GM19025 (cell line): ENCODE measurements around the gene DARS2.
"Not testable (repeated sequence)": the region's sequence is repeated elsewhere in the genome, so short reads cannot be mapped to it uniquely, and the experiment has no call there.

Source experiments
- ATAC-seq: cut with Tn5 transposase; IDR thresholded peaks from one replicate; pipeline ENCODE4 v1.9.1; 2021; ENCODE audit warnings: mild to moderate bottlenecking, low read depth, moderate library complexity; ENCODE audit not compliant: unreplicated experiment

Gene DARS2, protein sequence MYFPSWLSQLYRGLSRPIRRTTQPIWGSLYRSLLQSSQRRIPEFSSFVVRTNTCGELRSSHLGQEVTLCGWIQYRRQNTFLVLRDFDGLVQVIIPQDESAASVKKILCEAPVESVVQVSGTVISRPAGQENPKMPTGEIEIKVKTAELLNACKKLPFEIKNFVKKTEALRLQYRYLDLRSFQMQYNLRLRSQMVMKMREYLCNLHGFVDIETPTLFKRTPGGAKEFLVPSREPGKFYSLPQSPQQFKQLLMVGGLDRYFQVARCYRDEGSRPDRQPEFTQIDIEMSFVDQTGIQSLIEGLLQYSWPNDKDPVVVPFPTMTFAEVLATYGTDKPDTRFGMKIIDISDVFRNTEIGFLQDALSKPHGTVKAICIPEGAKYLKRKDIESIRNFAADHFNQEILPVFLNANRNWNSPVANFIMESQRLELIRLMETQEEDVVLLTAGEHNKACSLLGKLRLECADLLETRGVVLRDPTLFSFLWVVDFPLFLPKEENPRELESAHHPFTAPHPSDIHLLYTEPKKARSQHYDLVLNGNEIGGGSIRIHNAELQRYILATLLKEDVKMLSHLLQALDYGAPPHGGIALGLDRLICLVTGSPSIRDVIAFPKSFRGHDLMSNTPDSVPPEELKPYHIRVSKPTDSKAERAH

DNA sequence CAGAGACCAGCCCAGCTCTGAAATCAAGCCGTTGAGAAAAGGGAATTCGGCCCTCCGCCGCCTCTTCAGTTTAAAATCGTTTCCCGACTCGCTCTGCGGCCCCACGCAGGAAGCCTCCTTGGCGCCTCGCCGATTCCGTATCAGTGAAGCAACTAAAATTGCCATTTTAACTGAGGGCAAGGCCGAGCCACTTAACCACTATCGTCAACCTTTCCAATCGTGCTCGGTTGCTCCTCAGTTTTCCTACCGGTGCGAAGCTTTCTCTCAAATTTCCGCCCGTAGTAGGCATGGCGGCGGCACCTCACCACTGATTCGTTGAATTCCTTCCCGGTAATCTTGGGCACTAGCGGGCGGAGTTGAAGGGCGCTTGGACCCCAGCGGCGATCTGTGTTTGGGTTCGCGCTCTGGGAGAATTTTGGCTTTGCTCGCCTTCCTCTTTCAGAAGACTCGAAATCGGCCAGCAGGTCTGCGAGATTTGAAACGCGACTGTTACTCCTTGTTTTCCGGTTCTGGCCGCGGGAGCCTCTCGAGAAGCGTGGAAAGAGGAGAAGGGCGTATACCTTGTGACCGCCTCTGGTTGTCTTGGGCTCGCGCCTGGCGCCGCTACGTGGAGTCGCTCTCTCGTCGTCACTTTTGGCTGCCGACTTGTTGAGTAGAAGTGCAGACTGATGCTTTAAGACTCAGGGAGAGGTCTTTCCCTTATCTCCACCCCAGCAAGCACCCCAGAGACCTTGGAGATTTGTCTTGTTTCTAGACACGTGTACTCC lies at the start of gene DARS2, which contains the start of gene CENPL:
Gene DARS2, plus strand, starts transcription at position 359 of the 767 bp plus-strand sequence. CDS start 557 bp downstream, outside the sequence.
Gene CENPL, minus strand, starts transcription at position 569 of the 767 bp plus-strand sequence. CDS start 13,584 bp downstream, outside the sequence.
- ATAC-seq, result peak; percentile 81

DNA sequence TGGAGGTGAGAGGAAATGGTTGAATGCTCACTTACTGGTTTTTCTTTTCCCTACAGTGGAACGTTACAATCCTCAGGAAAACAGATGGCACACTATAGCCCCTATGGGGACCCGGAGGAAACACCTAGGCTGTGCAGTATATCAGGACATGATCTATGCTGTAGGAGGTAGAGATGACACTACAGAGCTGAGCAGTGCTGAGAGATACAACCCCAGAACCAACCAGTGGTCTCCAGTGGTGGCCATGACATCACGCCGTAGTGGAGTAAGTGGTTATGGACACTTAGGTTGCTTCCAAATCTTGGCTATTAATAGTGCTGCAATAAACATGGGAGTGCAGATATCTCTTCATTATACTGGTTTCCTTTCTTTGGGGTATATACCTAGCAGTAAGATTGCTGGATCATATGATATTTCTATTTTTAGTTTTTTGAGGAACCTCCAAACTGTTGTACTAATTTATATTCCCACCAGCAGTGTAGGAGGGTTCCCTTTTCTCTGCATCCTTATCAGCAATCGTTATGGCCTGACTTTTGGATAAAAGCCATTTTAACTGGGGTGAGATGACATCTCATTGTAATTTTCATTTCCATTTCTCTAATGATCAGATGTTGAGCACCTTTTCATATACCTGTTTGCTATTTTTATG lies 48.8 kb upstream of the DARS2 start:
- ATAC-seq, result no peak

DNA sequence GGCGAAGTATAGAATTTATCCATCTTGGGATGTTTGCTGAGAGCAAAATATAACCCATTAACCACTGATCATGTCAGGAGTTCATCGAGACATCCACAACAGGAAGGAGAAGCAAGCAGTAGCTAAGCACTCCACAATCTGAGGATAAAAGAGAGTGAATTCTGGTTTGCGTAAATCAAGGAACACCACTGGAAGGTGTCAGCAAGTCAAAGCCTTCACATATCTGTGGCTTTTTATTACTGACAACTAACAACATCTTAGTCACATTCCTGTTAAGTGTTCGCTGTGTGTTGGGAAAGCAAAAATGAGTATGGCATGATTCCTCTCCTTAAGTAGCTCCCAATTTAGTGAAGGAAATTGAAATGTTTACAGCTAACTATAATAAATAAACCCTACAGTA lies 44.5 kb upstream of the DARS2 start:
- ATAC-seq, result no peak

DNA sequence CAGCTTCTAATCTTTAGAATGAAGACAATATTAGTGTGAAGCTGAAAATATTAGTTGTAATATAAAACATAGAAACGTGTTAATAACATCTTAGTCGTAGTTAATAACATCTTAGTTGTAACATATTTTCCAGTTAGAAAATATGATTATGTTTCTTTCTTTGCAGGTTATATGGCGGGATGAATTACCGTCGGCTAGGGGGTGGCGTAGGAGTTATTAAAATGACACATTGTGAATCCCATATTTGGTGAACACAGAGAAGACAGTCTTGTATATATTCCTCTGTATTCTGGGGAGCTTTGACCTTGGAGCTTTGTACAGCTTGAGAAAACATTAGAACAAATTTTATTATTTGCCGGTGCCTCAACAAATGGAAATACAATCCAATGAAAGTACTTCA lies 39.5 kb upstream of the DARS2 start:
- ATAC-seq, result no peak

DNA sequence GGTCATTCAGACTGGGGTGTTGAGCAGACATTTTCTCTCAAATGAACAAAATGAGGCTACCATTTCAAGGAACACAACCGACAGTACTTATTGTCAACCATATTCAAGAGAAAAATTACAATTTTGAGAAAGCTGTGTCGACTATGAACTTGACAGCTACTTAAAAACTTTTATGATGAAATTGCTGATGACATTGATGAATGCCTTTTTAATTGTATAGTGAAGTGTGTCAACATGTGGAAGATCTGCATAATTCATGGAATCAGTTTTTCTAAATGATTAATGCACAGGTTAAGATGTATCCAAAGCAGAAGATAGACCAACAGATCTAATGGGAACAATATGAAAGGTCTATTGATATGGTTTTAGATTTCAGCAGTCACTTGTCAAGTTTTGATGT lies 34.6 kb upstream of the DARS2 start:
- no peak for ATAC-seq

DNA sequence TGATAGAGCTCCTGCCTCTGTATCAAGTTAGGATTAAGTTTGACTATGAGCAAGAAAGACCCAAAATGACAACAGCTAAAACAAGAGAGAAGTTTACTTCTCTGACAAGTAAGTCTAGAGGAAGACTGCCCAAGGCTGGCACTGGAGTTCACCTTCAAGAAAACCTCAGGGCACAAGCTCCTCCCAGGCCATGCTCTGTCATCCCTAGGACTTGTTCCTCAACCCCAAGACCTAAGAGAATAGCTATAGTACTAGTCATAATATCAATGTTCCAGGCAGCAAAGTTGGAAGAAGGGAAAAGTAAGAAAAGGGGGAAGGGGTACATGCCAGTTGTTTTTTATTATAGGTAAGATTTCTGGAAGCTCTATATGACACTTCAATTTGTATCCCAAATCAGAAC lies 26.4 kb upstream of the DARS2 start:
- ATAC-seq, result no peak

DNA sequence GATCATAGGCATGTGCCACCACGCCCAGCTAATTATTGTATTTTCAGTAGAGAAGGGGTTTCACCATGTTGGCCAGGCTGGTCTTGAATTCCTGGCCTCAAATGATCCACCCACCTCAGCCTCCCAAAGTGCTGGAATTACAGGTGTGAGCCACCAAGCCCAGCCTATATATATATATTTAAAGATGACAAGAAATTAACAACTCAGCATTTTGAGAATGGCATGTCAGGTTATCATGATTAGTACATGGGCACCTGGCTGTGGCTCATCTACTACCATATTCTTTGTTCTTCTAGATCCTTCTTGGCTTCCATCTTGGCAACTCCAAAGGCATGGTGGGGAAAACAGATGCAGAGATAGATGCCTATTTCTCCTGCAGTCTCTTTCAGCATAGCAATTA lies 24.5 kb upstream of the DARS2 start:
- ATAC-seq, result not testable (repeated sequence)

DNA sequence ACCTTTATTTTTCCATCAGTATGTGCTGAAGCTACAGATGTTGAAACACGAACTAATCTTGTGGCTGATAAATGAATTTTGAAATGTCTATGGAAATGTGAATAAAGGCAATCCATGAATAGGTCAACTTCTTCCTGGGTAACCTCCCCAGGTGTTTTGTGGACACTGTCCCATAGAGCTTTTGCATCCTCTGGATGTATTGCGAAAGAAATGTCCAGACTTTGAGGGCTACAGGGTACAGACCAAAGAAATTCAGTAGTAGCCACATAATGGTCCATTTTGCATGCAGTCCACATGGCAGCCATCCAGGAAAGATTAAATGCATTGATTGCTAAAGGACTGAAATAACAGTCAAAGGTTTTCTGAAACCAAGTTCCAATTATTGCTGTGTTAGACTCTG lies 21.5 kb upstream of the DARS2 start:
- ATAC-seq, result no peak

DNA sequence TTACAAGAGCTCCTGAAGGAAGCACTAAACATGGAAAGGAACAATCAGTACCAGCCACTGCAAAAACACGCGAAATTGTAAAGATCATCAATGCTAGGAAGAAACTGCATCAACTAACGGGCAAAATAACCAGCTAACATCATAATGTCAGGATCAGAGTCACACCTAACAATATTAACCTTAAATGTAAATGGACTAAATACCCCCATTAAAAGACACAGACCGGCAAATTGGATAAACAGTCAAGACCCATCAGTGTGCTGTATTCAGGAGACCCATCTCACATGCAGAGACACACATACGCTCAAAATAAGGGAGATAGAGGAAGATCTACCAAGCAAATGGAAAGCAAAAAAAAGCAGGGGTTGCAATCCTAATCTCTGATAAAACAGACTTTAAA lies 10.8 kb upstream of the DARS2 start:
- not testable (repeated sequence) for ATAC-seq

DNA sequence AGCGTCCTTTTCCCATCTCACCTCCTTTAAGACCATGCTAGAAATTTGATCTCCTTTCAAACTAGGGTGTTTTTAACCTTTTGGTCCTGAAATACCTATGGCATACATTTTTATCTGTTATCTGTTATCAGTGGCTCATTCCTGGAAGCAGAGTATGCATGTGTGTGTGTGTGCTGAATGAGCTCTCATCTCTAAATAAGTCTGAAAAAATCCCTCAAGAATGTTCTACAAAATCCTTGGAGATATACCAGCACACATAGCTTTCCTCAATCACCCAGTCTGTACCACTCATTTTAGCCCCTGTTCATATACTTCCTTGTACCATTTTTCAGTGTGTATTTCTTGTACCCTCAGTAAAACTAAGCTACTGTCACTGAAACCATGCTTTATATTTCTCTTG lies 6.0 kb upstream of the DARS2 start:
- ATAC-seq, result no peak

DNA sequence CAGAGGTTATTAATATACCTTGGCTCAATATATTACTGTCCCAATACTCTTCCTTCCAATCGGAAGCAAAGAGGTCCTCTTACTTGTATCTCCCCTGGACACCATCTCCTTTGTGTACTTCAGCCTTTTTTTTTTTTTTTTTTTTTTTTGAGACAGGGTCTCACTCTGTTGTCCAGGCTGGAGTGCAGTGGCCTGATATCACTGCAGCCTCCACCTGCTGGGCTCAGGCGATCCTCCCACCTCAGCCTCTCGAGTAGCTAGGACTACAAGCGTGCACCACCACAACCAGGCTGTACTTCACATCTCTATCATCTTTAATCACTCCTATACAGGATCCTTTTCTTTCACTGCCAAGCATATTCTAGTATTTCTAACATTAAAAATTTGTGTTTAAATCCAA lies 2.8 kb upstream of the DARS2 start:
- ATAC-seq, result no peak

DNA sequence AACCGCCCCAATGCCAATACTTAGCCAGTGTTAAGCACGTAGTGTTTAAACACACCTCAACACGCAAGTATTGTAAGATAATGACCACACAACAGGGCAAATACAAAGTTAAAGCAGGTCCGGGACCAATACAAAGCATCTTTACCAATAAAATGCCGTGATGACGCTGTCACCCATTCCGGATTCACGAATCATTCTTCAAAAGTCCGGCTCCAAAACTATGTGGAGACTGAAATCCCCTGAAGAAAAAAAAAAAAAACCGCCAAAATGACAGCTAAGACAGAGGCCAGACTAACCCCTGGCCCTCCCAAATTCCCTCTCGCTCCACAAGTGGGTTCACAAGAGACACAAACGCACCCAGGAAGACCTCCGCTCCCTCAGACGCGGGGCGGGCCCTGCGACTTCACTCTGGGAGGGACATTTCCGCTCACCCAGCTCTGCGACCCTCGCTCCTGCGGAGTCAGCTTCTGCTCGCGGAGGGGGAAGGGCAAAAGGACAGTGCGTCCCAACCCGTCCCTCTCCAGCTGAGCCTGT lies 625 bp upstream of the DARS2 start:
- ATAC-seq, result peak; percentile 41

DNA sequence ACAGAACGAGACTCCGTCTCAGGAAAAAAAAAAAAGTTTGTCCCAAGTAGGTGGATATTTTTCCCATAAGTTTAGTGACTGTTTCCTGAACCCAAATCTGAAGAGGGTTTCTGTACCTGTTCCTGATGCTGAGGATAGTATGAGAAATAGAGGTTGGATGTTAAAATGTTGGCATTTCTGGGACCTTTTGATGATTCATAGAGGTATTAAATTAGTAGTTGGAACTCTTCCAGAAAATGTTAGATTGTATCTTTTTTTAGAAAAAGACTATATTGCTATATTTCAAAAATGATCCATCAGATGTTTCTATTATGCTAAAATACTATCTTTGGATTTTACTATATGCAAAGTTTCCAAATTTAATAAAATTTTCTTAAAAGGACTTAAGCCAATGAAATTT lies 3.1 kb downstream of the DARS2 start:
- no peak for ATAC-seq

DNA sequence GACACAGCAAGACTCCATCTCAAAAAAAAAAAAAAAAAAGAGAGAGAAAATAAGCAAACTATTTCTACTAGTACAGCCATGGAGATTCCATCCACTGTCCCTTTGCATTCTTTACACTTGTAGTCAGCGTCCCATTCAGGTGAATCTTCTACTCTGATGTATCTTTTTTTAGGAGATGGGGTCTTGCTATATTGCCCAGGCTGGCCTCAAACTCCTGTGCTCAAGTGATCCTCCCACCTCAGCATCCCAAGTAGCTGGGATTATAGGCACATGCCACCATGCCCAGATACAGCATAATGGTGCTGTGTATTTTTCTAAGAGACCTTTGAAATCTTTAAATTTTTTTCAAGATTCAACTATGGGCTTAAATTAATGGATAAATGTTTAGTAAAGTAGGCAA lies 8.3 kb downstream of the DARS2 start:
- no peak for ATAC-seq

DNA sequence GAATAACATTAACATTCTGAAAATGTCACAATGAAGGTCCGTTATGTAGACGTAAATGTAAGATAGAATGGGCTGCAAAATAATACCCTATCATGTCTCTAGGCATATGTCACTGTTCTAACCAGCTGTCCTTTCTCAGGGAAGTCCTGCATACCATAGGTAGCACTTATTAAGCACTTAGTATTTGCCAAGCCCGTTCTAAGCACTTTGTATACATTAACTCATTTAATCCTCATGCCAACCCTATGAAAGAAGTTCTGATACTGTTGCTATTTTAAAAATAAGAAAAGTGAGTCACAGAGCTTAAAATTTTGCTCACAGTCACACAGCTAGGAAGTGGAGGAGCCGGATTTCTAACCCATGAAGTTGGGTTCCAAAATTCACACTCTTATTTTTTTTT lies 27.6 kb downstream of the DARS2 start:
- no peak for ATAC-seq

DNA sequence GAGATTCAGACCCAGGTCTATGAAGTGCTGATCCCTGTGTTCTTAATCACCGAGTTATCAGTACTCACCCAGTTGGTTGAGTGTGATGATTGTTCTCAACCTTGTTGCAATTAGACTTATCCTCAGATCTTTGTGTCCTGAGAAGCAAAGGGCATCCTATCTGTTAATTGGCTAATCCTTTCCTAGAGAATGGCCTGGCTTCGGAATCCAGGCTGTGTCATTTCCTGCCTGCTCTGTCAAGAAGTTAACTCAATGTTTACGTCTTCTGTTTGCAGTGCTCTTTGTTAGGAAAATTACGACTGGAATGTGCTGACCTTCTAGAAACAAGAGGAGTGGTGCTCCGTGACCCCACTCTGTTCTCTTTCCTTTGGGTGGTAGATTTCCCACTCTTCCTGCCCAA lies 28.6 kb downstream of the DARS2 start:
- ATAC-seq, result no peak

DNA sequence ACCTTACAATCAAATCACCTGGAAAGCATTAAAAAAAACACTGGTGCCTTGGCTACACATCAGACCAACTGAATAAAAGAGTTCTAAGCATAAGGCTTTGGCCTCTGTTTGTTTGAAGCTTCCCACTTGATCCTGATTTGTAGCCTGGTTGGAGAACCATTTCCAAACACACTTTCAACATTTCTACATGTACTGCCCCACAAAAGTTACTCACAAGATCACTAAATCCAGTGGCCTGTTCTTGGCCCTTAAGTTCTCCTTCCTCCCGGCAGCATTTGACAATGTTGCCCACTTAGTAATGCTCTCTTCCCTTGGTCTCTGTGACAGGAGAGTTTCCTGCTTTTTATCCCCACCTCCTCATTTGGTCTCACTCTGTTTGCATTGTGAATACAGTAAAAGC lies 31.5 kb downstream of the DARS2 start:
- ATAC-seq, result no peak

DNA sequence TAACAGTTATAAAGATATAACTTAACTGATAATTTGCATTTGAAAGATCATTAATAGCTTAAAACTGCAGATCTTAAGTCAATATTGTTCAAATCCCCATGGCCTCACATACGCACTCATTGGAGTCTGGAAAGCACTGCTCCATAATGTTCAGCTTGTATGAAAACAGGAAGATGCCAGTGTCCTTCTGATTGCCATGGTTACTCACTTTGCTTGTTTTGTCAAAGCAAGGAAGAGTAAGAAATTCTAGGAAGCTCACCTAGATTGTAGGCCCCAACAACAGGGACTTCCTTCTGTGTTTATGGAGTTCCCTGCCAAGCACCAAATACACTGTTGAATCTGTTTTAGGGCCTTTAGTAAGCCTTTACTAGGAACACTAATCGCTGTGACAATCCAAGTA lies 32.4 kb downstream of the DARS2 start:
- no peak for ATAC-seq

DNA sequence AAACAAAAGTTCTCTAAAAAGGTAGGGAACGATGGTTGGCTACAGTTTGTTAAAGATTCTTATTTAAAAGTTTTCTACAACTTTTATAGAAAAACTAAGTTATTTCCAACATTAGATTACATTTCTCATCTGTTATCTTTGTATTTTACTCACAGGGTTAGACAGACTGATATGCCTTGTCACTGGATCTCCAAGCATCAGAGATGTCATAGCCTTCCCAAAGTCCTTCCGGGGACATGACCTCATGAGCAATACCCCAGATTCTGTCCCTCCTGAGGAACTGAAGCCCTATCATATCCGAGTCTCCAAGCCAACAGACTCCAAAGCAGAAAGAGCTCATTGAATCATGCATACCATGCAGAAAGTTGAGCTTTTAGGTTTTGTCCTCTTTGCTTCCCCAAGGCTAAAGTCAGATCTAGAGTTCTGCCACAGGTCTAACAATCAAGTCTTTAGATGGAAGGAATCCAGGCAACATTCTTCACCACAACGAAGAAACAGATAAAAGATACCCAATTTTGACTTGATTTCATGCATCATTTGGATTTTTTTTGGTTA lies 33.0 kb downstream of the DARS2 start:
- no peak for ATAC-seq

DNA sequence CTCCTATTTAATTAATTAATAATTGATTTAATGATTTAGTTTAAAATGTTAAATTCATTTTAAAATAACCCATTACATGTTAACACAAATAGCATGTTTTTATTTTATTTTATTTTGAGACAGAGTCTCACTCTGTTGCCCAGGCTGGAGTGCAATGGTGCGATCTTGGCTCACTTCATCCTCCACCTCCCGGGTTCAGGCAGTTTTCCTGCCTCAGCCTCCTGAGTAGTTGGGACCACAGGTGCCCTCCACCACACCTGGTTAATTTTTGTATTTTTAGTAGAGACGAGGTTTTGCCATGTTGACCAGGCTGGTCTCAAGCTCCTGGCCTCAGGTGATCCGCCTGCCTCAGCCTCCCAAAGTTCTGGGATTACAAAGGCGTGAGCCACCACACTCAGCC lies 35.1 kb downstream of the DARS2 start:
- not testable (repeated sequence) for ATAC-seq
